H1 (cell line): ENCODE measurements around the gene PTPN21. TPM values are rescaled to one million over a fixed set of nuclear protein-coding genes. Genes with fewer than 3 reads are reported as not detected.

ENCODE experiments used
- CTCF ChIA-PET: fragments of 300-600 bp; sonication (Branson Sonifier 250); formaldehyde crosslinking; loops from one replicate; lab custom pipeline; 2021; ENCODE audit not compliant: partially characterized antibody; lab: Charles Lee
- POLR2A ChIA-PET: fragments of 300-600 bp; sonication (Branson Sonifier 250); formaldehyde crosslinking; loops from one replicate; lab custom pipeline; 2021; ENCODE audit warnings: inconsistent platforms; ENCODE audit not compliant: partially characterized antibody; lab: Charles Lee
- DNase-seq, 2 experiments: peaks; one replicate each; pipeline versions ENCODE4 v3.0.0 to v3.0.0-alpha.2; 2010 to 2022; ENCODE audit warnings: low spot score in 2 of 2, low read depth in 1 of 2, mixed read lengths in 1 of 2
- FAIRE-seq: peaks from 2 replicates; lab custom pipeline; 2011; peaks lifted over from hg19 to GRCh38; lab: Jason Lieb, UNC
- H2AFZ ChIP-seq: 2 replicates; pipeline ENCODE4 v1.8.1; 2012; ENCODE audit warnings: low read length, inconsistent platforms
- H2AK5ac ChIP-seq: 2 replicates; pipeline ENCODE4 v1.6.1; 2013; ENCODE audit warnings: low read depth, low read length
- H2BK120ac ChIP-seq: replicated peaks from 2 replicates; pipeline ENCODE3; 2013; ENCODE audit warnings: low read depth, low read length, inconsistent platforms
- H2BK12ac ChIP-seq: 2 replicates; pipeline ENCODE4 v1.6.1; 2013; ENCODE audit warnings: low read depth, low read length
- H2BK15ac ChIP-seq: 2 replicates; pipeline ENCODE4 v1.6.1; 2013; ENCODE audit warnings: low read length
- H2BK20ac ChIP-seq: 2 replicates; pipeline ENCODE4 v1.6.1; 2013; ENCODE audit warnings: low read length
- H2BK5ac ChIP-seq: 2 replicates; pipeline ENCODE4 v1.6.1; 2013; ENCODE audit warnings: low read depth, low read length
- H3K14ac ChIP-seq: 2 replicates; pipeline ENCODE4 v1.6.1; 2013; ENCODE audit warnings: inconsistent platforms; ENCODE audit not compliant: insufficient read length
- H3K18ac ChIP-seq: 2 replicates; pipeline ENCODE4 v1.6.1; 2013; ENCODE audit warnings: low read length; ENCODE audit errors: extremely low read depth
- H3K23ac ChIP-seq: 2 replicates; pipeline ENCODE4 v1.6.1; 2013; ENCODE audit warnings: inconsistent platforms; ENCODE audit not compliant: insufficient read length
- H3K23me2 ChIP-seq: 2 replicates; pipeline ENCODE4 v1.6.1; 2013; ENCODE audit warnings: low read depth, low read length
- H3K27ac ChIP-seq: 2 replicates; pipeline ENCODE4 v1.6.1; 2011; ENCODE audit warnings: low read depth, low read length, inconsistent platforms
- H3K27me3 ChIP-seq, 4 experiments: replicated peaks in 1 of 4; 1 replicate in 1 of 4; 2 replicates in 3 of 4; pipeline versions ENCODE4 v1.6.1 to v1.8.1; 2011 to 2013; ENCODE audit warnings: low read length in 3 of 4, mild to moderate bottlenecking in 3 of 4, inconsistent platforms in 2 of 4, mixed read lengths in 2 of 4, moderate library complexity in 1 of 4; ENCODE audit not compliant: control insufficient read depth in 3 of 4, insufficient read depth in 3 of 4; ENCODE audit errors: extremely low read depth in 1 of 4
- H3K36me3 ChIP-seq, 4 experiments: 2 replicates each; pipeline versions ENCODE4 v1.6.1 to v1.8.1; 2011 to 2013; ENCODE audit warnings: mild to moderate bottlenecking in 4 of 4, low read length in 3 of 4, moderate library complexity in 2 of 4, control low read depth in 1 of 4, inconsistent platforms in 1 of 4; ENCODE audit not compliant: insufficient read depth in 4 of 4, control insufficient read depth in 2 of 4
- H3K4ac ChIP-seq: replicated peaks from 2 replicates; pipeline ENCODE3; 2013; ENCODE audit warnings: low read length, low read depth, mixed read lengths, inconsistent platforms; ENCODE audit not compliant: insufficient read length
- H3K4me1 ChIP-seq, 4 experiments: replicated peaks in 1 of 4; 1 replicate in 1 of 4; 2 replicates in 3 of 4; pipeline versions ENCODE4 v1.6.1 to v1.8.1; 2011 to 2013; ENCODE audit warnings: low read length in 3 of 4, inconsistent platforms in 2 of 4, mixed read lengths in 1 of 4; ENCODE audit not compliant: insufficient read depth in 4 of 4, control insufficient read depth in 3 of 4
- H3K4me2 ChIP-seq, 2 experiments: 2 replicates each; pipeline versions ENCODE4 v1.6.1 to v1.8.1; 2011 to 2013; ENCODE audit warnings: low read depth in 2 of 2, low read length in 2 of 2, control low read depth in 1 of 2, inconsistent platforms in 1 of 2, mild to moderate bottlenecking in 1 of 2; ENCODE audit not compliant: insufficient read depth in 1 of 2
- H3K4me3 ChIP-seq, 4 experiments: fragments of 200-600, 300-600 bp in 1 of 4; sonication (generic), shearing (Covaris generic), sonication (Bioruptor Twin) in 1 of 4; 2 replicates each; pipeline versions ENCODE4 v1.5.1 to v1.8.1; 2011 to 2016; ENCODE audit warnings: low read length in 4 of 4, low read depth in 3 of 4, control low read depth in 2 of 4, inconsistent platforms in 2 of 4, mild to moderate bottlenecking in 2 of 4, mixed read lengths in 1 of 4, moderate library complexity in 1 of 4; ENCODE audit not compliant: insufficient read depth in 2 of 4; ENCODE audit errors: extremely low read depth in 1 of 4
- H3K56ac ChIP-seq: replicated peaks from 2 replicates; pipeline ENCODE3; 2013; ENCODE audit warnings: low read depth, mild to moderate bottlenecking, mixed read lengths, low read length, inconsistent platforms; ENCODE audit not compliant: insufficient read length
- H3K79me1 ChIP-seq: 2 replicates; pipeline ENCODE4 v1.6.1; 2013; ENCODE audit warnings: low read depth, low read length, control low read depth
- H3K79me2 ChIP-seq, 2 experiments: 2 replicates each; pipeline versions ENCODE4 v1.6.1 to v1.8.1; 2012 to 2013; ENCODE audit warnings: low read length in 2 of 2, mild to moderate bottlenecking in 2 of 2, inconsistent platforms in 1 of 2; ENCODE audit not compliant: insufficient read depth in 2 of 2, control insufficient read depth in 1 of 2
- H3K9ac ChIP-seq, 4 experiments: replicated peaks in 1 of 4; 1 replicate in 1 of 4; 2 replicates in 3 of 4; pipeline versions ENCODE4 v1.6.1 to v1.8.1; 2011 to 2013; ENCODE audit warnings: low read depth in 3 of 4, low read length in 3 of 4, control low read depth in 2 of 4, mild to moderate bottlenecking in 2 of 4, moderate library complexity in 2 of 4, inconsistent platforms in 1 of 4; ENCODE audit errors: extremely low read depth in 1 of 4
- H3K9me3 ChIP-seq, 2 experiments: 2 replicates each; pipeline versions ENCODE4 v1.6.1 to v1.8.1; 2012 to 2013; ENCODE audit warnings: mild to moderate bottlenecking in 2 of 2, moderate library complexity in 2 of 2, control low read depth in 1 of 2, inconsistent platforms in 1 of 2, low read depth in 1 of 2, low read length in 1 of 2, mixed read lengths in 1 of 2; ENCODE audit not compliant: insufficient read depth in 2 of 2
- H4K20me1 ChIP-seq, 2 experiments: replicated peaks in 1 of 2; 2 replicates each; pipeline versions ENCODE3 to v1.8.1; 2011 to 2013; ENCODE audit warnings: inconsistent platforms in 2 of 2, low read length in 2 of 2, mild to moderate bottlenecking in 1 of 2; ENCODE audit not compliant: insufficient read depth in 2 of 2, control insufficient read depth in 1 of 2
- H4K5ac ChIP-seq: 2 replicates; pipeline ENCODE4 v1.6.1; 2013; ENCODE audit warnings: low read length, low read depth, mixed read lengths, inconsistent platforms; ENCODE audit not compliant: insufficient read length
- H4K8ac ChIP-seq: 2 replicates; pipeline ENCODE4 v1.8.0; 2013; ENCODE audit warnings: mild to moderate bottlenecking, moderate library complexity, low read length, inconsistent platforms; ENCODE audit not compliant: insufficient read depth; ENCODE audit errors: extremely low read depth
- H4K91ac ChIP-seq: replicated peaks from 2 replicates; pipeline ENCODE3; 2013; ENCODE audit warnings: low read length, mixed read lengths, inconsistent platforms; ENCODE audit not compliant: insufficient read length
- EGR1 ChIP-seq: IDR thresholded peaks from 2 replicates; pipeline ENCODE4 v1.6.1; 2011; ENCODE audit warnings: low read depth, low read length, borderline replicate concordance
- EP300 ChIP-seq, 2 experiments: IDR thresholded peaks; 1 replicate in 1 of 2; 2 replicates in 1 of 2; pipeline ENCODE4 v1.6.1; 2011 to 2012; ENCODE audit warnings: low read depth in 2 of 2, low read length in 2 of 2, mild to moderate bottlenecking in 2 of 2, borderline replicate concordance in 1 of 2, inconsistent platforms in 1 of 2, moderate library complexity in 1 of 2
- HDAC2 ChIP-seq, 2 experiments: fragments of 300-600 bp in 1 of 2; sonication (generic) in 1 of 2; IDR thresholded peaks; 2 replicates each; pipeline ENCODE4 v1.6.1; 2011 to 2012; ENCODE audit warnings: low read depth in 2 of 2, low read length in 2 of 2, mild to moderate bottlenecking in 2 of 2, moderate library complexity in 2 of 2, borderline replicate concordance in 1 of 2, inconsistent platforms in 1 of 2
- SP1 ChIP-seq: IDR thresholded peaks from 2 replicates; pipeline ENCODE4 v1.6.1; 2011; ENCODE audit warnings: low read depth, low read length
- WGBS, 2 experiments: shearing (Covaris generic) in 1 of 2; methylation state at CpG; one replicate each; pipeline versions ENCODE4 v1.1.6 to v1.1.7; 2013 to 2015; ENCODE audit warnings: low lambda C conversion rate in 2 of 2, mixed read lengths in 2 of 2, inconsistent platforms in 1 of 2, low coverage in 1 of 2, missing lambda C conversion rate in 1 of 2; ENCODE audit not compliant: insufficient replicate concordance in 2 of 2, insufficient coverage in 1 of 2, insufficient read length in 1 of 2; ENCODE audit errors: extremely low coverage in 1 of 2, missing lambda C conversion rate in 1 of 2; 5-methylcytosine and 5-hydroxymethylcytosine counted together
- polyA plus RNA-seq, 7 experiments: library from polyadenylated mRNA; depleted of rRNA in 3 of 7; stranded (reverse) in 5 of 7; unstranded in 2 of 7; fragments of >200 nt in 5 of 7; fragments of 200-250 nt in 2 of 7; gene quantifications; 1 replicate in 5 of 7; 2 replicates in 1 of 7; 4 replicates in 1 of 7; pipeline versions ENCODE4 v1.2.1 to v1.2.3, GENCODE V29; 2011 to 2013; ENCODE audit warnings: missing spikeins in 2 of 7, mixed read lengths in 2 of 7
- total RNA-seq: library from RNA; stranded (reverse); fragmentation: NEBNext Ultra II Directional; extraction: Animal tissue kit (Norgen Biotek cat#: 25700); gene quantifications from 2 replicates; pipeline ENCODE4 v1.2.1, GENCODE V29; 2021
- TF ChIP-seq, protein P1 (sequence below): IDR thresholded peaks from 2 replicates; pipeline ENCODE4 v1.6.1; 2012; ENCODE audit warnings: inconsistent platforms

Gene PTPN21
- total and polyA plus RNA-seq, 2 of the 8 experiments (the other 6 are each of a cell fraction or from before 2014, with no cell fraction given) = 6.5 to 16.1 TPM

DNA sequence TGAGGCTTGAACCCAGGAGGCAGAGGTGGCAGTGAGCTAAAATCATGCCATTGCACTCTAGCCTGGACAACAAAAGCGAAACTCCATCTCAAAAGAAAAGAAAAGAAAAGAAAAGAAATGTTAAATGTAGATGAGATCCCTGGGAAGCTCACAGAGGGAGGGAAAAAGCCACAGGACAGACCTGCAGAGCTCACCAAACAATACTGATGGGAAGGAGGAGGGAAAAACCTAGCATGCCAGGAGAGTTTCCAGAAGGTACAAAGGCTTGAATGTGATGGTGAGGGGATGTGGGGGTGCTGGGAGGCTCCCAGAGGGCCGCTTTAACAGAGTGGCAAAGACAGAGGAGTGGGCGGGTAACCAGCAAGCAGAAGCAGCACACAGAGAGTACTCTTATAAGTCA is 72.3 kb downstream of the PTPN21 start:
- Histone ChIP-seq H4K20me1 (no peaks in the 10 kb centered on the region), H3K4ac (no peak overlapping the region), H2BK12ac (no peak overlapping the region), H2AFZ (no peak overlapping the region), H4K5ac (no peak overlapping the region), H3K79me1 (no peaks in the 10 kb centered on the region), H3K4me1 (peaks cover 6 to 21% (median 13%) of the 10 kb centered on the region in 4 experiments; a peak in 6 of 7 replicates), H4K91ac (no peak overlapping the region), H3K56ac (no peak overlapping the region), H3K4me3 (no peak overlapping the region), H2BK20ac (no peak overlapping the region), H3K9ac (no peak overlapping the region), H4K8ac (no peak overlapping the region), H2BK5ac (no peak overlapping the region), H3K27ac (no peak overlapping the region; the same call in 1 of the 2 replicates), H3K23me2 (no peaks in the 10 kb centered on the region; the same call in 1 of the 2 replicates), H2BK120ac (no peak overlapping the region), H3K14ac (no peak overlapping the region), H3K36me3 (peaks cover 2 to 18% (median 11%) of the 10 kb centered on the region in 4 experiments; a peak in 7 of 8 replicates), H3K79me2 (no peaks in the 10 kb centered on the region), H3K4me2 (peak overlapping the region in 1 of 2 experiments; percentile 8; a peak in 1 of 4 replicates), H3K27me3 (no peaks in the 10 kb centered on the region), H3K18ac (peak overlapping the region; percentile 32; the same call in 1 of the 2 replicates), H3K23ac (no peak overlapping the region), H2AK5ac (no peak overlapping the region; the same call in 1 of the 2 replicates), H2BK15ac (no peak overlapping the region), H3K9me3 (no peaks in the 10 kb centered on the region)
- WGBS, 2 experiments = 48% methylated on average over 3 of the region's 3 CpGs; no CpG with 5 or more reads in 1 of the 2 experiments
- TF ChIP-seq EP300 (IDR thresholded peaks at IDR 0.05; ENCODE audit: borderline replicate concordance in 1 of 2, low read depth in 2 of 2, low read length in 2 of 2) (no peak), EGR1 (peak; percentile 23; the same call in 1 of the 2 replicates), SP1 (0 out of 2 replicates have a peak, but pooled peaks have one; percentile 24), HDAC2 (IDR thresholded peaks at IDR 0.05; ENCODE audit: borderline replicate concordance in 1 of 2, low read depth in 2 of 2, low read length in 2 of 2) (peak in 1 of 2 experiments; percentile 82; a peak in 2 of 4 replicates)
- TF ChIP-seq, protein P1, sequence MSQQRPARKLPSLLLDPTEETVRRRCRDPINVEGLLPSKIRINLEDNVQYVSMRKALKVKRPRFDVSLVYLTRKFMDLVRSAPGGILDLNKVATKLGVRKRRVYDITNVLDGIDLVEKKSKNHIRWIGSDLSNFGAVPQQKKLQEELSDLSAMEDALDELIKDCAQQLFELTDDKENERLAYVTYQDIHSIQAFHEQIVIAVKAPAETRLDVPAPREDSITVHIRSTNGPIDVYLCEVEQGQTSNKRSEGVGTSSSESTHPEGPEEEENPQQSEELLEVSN = peak; percentile 56
- ChIA-PET POLR2A (interaction anchor here (1.6 kb wide), 1 partner anchor 18 kb away, joined by 4 read pairs; no protein-coding TSS in a partner anchor), CTCF (interaction anchor here (0.9 to 3.6 kb wide), 3 partner anchors 10 to 293 kb away, joined by 3 to 19 read pairs (median 15); no protein-coding TSS in a partner anchor)
- no peak for FAIRE-seq
- DNase-seq = peak in 1 of 2 experiments; percentile 25
